Measurements from ENCODE around the gene TSHZ1.
A peak's percentile ranks its signal among the peaks of the same experiment; 100 is the strongest.

Gene TSHZ1

DNA sequence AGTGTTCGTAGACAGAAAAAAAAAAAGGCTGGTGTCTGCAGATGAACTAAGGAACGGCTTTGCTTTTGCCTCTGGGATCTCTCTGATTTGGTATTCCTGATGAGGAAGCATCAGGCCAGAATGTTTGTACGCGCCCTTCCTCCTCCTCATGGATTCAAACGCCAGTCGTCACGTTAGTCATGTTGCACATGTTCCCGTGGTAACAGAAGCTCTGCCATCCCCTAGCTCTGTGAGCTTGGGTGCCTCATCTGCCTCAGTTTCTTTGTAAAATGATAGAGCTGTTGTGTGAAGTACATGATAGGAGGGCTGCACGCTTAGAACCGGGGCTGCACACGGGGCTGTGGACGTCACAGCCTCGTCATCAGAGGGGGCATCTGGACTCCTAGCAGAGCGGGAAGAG is 47.0 kb downstream of the TSHZ1 start:
- H3K36me3 ChIP-seq (ENCODE audit: control insufficient read depth in 2 of 2, insufficient read depth in 1 of 2, low read length in 2 of 2) = no peaks in the 10 kb centered on the region
- H3K4me3 ChIP-seq (ENCODE audit: low read depth, low read length) = no peak overlapping the region
- TF ChIP-seq ZNF530 (tag by site-specific recombination; IDR thresholded peaks at IDR 0.05; ENCODE audit: low read depth) (no peak), ZBTB8A (tag by site-specific recombination; IDR thresholded peaks at IDR 0.05) (no peak), ZNF664 (tag by site-specific recombination; IDR thresholded peaks at IDR 0.05) (no peak), ZNF426 (tag by site-specific recombination; IDR thresholded peaks at IDR 0.05) (no peak), ZNF777 (tag by site-specific recombination; IDR thresholded peaks at IDR 0.05; ENCODE audit: borderline replicate concordance) (no peak), ZNF544 (tag by site-specific recombination; IDR thresholded peaks at IDR 0.05) (no peak), ZNF510 (tag by site-specific recombination; IDR thresholded peaks at IDR 0.05; ENCODE audit: insufficient replicate concordance) (no peak), ZNF692 (tag by site-specific recombination; IDR thresholded peaks at IDR 0.05) (no peak), ZNF473 (tag by site-specific recombination; IDR thresholded peaks at IDR 0.05) (no peak), ZNF501 (tag by site-specific recombination; IDR thresholded peaks at IDR 0.05) (no peak), GLI2 (tag by site-specific recombination; IDR thresholded peaks at IDR 0.05; ENCODE audit: borderline replicate concordance, low read depth) (no peak), ZNF366 (tag by site-specific recombination; conservative IDR thresholded peaks at IDR 0.05) (no peak), ZNF223 (tag by site-specific recombination; IDR thresholded peaks at IDR 0.05) (no peak), ZNF138 (tag by site-specific recombination; IDR thresholded peaks at IDR 0.05; ENCODE audit: borderline replicate concordance) (no peak), ZNF521 (tag by site-specific recombination; IDR thresholded peaks at IDR 0.05) (no peak), ZNF132 (tag by site-specific recombination; IDR thresholded peaks at IDR 0.05; ENCODE audit: borderline replicate concordance) (no peak), ZBTB49 (tag by site-specific recombination; IDR thresholded peaks at IDR 0.05; ENCODE audit: low read depth) (no peak), ZNF561 (tag by site-specific recombination; IDR thresholded peaks at IDR 0.05; ENCODE audit: borderline replicate concordance) (no peak)
- TF ChIP-seq, protein P1, sequence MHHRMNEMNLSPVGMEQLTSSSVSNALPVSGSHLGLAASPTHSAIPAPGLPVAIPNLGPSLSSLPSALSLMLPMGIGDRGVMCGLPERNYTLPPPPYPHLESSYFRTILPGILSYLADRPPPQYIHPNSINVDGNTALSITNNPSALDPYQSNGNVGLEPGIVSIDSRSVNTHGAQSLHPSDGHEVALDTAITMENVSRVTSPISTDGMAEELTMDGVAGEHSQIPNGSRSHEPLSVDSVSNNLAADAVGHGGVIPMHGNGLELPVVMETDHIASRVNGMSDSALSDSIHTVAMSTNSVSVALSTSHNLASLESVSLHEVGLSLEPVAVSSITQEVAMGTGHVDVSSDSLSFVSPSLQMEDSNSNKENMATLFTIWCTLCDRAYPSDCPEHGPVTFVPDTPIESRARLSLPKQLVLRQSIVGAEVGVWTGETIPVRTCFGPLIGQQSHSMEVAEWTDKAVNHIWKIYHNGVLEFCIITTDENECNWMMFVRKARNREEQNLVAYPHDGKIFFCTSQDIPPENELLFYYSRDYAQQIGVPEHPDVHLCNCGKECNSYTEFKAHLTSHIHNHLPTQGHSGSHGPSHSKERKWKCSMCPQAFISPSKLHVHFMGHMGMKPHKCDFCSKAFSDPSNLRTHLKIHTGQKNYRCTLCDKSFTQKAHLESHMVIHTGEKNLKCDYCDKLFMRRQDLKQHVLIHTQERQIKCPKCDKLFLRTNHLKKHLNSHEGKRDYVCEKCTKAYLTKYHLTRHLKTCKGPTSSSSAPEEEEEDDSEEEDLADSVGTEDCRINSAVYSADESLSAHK (tag by site-specific recombination; IDR thresholded peaks at IDR 0.05) = no peak
- no peaks in the 10 kb centered on the region for H3K9me3 ChIP-seq (ENCODE audit: control insufficient read depth, insufficient read depth, low read depth, low read length)
- no peak overlapping the region for H3K27ac ChIP-seq (ENCODE audit: extremely low read depth, low read depth, low read length)
- H3K4me1 ChIP-seq (ENCODE audit: control insufficient read depth, insufficient read depth, low read length) = peaks cover 7% of the 10 kb centered on the region
- POLR2A ChIA-PET = no interaction called here
- CTCF ChIA-PET = interaction anchor here (0.5 kb wide), 1 partner anchor 31 kb away, joined by 4 read pairs; no protein-coding TSS in a partner anchor

- peaks cover 20% of the 10 kb centered on the region for H3K4me1 ChIP-seq (ENCODE audit: control insufficient read depth, insufficient read depth, low read length)
- ChIA-PET CTCF (no interaction called here), POLR2A (no interaction called here)
- no peaks in the 10 kb centered on the region for H3K36me3 ChIP-seq (ENCODE audit: control insufficient read depth in 2 of 2, insufficient read depth in 1 of 2, low read length in 2 of 2)
- no peak overlapping the region for H3K4me3 ChIP-seq (ENCODE audit: low read depth, low read length)
- no peaks in the 10 kb centered on the region for H3K9me3 ChIP-seq (ENCODE audit: control insufficient read depth, insufficient read depth, low read depth, low read length)
- no peak overlapping the region for H3K27ac ChIP-seq (ENCODE audit: extremely low read depth, low read depth, low read length)
- TF ChIP-seq ZNF530 (tag by site-specific recombination; IDR thresholded peaks at IDR 0.05; ENCODE audit: low read depth) (no peak), ZXDB (tag by site-specific recombination; IDR thresholded peaks at IDR 0.05) (0 out of 2 replicates have a peak, but pooled peaks have one; percentile 1), ZNF174 (tag by site-specific recombination; IDR thresholded peaks at IDR 0.05) (no peak), ZNF214 (tag by site-specific recombination; IDR thresholded peaks at IDR 0.05; ENCODE audit: borderline replicate concordance) (no peak), ZNF157 (tag by site-specific recombination; IDR thresholded peaks at IDR 0.05) (no peak)
Measured at GRCh38 chr18:75261430-75262223, 51.0 kb downstream of the TSHZ1 start.

Measured in HEK293 (cell line).